NCI-H2171 (cell line): ENCODE measurements around the gene MAP2K2.

ENCODE experiments used
- DNase-seq: peaks from one replicate; lab custom pipeline; 2025; lab: John Stamatoyannopoulos, UW

The MAP2K2 gene

GRCh38 chr19:4043966-4044715, 79.8 kb downstream of the MAP2K2 start:
- DNase-seq, result no peak

- no peak for DNase-seq
Observed at GRCh38 chr19:4043401-4043800, 80.5 kb downstream of the MAP2K2 start.

- DNase-seq, result no peak
Observed at GRCh38 chr19:4042731-4043082, 81.2 kb downstream of the MAP2K2 start.

GRCh38 chr19:4042064-4042730, 81.7 kb downstream of the MAP2K2 start:
- no peak for DNase-seq
